Activated CD4-positive, alpha-beta T cell treated with anti-CD3 and anti-CD28 coated beads, Interleukin-2, Interleukin-6, amounts not matched to agents 100 ng/mL and 50 ng/mL, durations not matched to agents 16 hours and 8 hours (primary cell): Measurements from ENCODE around the gene METTL25.

ENCODE experiments used
- DNase-seq: peaks from one replicate; pipeline ENCODE4 v3.0.0-alpha.2; 2020

The METTL25 gene

DNA sequence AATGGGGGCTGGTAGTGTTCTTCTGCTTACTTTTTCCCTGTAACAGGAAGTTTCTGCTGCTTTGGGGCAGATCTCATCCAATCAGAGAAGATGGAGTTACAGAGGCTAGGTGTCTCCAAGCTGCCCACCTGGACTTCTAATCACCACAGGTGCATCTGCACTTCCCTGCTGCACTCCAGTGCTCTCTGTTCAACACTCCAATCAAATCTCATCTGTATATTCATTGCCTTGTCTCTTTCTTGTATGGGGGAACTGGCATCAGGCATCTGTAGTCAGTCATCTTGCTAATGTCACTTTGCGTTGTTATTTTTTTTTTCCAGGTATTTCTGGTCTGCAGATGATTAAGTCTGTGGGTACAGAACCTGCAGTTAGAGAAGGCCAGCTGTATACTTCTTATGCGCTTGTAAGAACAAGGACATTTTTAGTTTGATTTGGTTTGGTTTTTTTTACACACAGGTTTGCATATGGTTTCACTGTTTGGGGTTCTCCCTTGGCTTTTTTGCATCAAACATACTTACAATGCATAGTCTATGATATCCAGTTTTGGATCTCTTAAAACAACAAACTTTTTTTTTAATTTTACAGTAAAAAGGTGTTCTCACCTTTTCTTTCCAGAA lies 116.0 kb downstream of the METTL25 start:
- DNase-seq: no peak

GRCh38 chr12:82474798-82475184 lies 116.5 kb downstream of the METTL25 start:
- DNase-seq: no peak

- DNase-seq: no peak
These were observed 116.9 kb downstream of the METTL25 start for GRCh38 chr12:82475211-82475610.

DNA sequence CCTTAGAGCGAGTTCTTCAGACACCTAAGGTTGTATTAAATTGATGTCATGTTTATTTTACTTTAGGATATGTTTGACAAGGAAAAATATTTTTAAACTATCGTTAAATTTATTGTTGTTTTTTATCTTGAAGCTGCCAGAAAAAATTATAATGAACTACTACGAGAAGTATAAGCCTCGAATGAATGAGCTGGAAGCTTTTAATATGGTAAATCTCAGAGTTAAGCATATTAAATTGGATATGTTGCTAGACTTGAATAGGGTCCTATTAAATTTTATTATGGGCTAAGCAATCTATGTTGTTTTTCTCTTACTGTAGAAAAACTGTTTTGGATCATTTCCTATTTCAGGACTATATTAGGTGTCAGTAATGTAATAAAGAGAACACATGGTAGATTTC lies 118.2 kb downstream of the METTL25 start:
- no peak for DNase-seq

DNA sequence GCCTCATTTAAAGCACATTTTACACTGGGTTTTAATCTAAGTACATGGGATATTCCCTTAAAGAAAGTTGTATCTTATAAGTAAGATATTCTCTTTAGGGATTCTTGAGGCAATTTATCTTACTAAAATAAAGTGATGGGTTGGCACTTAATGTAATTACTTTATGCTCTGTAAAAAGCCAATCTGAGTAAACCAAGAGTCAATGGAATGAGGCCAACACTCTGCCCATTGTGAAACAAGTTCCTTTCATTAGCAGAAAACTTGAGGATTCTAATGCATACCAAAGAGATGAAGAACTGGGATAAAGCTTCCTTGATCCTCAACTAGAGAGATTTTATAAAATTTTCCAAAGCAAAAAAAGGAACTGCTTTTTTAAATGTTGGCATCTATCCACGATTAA lies 121.2 kb downstream of the METTL25 start:
- DNase-seq: no peak

DNA sequence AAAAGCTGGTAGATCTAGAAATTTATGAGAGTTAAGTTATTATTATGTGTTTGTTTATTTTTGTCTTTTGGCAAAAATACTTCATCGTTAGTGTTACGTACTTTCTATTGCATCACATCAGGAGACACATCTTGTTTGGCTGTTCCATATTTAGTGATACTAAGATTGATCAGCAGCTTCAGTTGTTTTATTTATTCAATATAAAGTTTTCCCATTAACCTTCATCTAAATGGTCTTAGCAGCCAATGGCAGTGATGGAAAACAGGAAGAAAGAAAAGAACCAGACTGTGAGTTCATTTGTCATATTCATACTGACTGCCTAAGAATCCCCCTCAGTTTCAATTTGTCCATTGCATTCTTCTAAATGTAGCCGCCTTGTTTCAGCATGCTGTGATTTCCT lies 122.3 kb downstream of the METTL25 start:
- DNase-seq: no peak

GRCh38 chr12:82481954-82482353 lies 123.6 kb downstream of the METTL25 start:
- peak; percentile 2 for DNase-seq

GRCh38 chr12:82486524-82487235 lies 128.4 kb downstream of the METTL25 start:
- no peak for DNase-seq

DNA sequence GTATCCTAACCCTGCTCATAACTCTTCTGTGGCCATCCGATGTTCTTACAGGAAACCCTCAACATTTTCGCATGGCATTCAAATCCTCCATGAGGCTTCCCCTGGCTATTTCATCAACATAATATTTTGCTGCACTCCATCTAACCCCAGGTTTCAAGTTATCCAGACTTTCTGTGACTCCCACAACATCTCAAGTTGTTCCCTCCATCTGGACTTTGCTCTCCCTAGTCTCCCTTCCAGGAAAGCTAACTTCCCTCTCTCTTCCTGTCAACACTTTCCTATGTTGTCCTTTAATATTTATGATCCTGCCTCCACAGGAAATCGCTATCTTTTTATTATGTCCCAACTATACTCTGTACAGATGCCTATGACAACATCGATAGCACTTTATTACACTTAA lies 146.1 kb downstream of the METTL25 start:
- DNase-seq: no peak

GRCh38 chr12:82505150-82505549 lies 146.8 kb downstream of the METTL25 start:
- no peak for DNase-seq

GRCh38 chr12:82507686-82508085 lies 149.4 kb downstream of the METTL25 start:
- DNase-seq: no peak

GRCh38 chr12:82510386-82510785 lies 152.1 kb downstream of the METTL25 start:
- no peak for DNase-seq

- no peak for DNase-seq
These were observed 156.6 kb downstream of the METTL25 start for GRCh38 chr12:82514880-82515279.

DNA sequence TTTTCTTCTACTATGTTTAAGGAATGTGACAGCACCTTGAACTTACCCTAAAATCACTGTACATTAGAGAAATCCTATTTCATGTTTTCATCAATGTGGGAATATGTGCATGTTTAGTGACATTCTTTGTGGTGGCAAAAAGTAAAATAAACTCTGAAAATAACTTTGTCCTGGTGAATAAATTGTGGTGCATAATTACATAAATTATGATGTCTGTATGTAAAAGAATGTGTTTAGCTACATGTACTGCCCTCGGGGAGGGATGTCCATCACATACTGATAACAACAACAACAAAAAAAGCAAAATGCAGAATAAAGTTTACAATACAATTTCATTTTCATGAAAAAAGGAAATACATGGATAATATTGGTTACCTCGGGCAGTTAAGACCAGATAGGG lies 157.3 kb downstream of the METTL25 start:
- no peak for DNase-seq

GRCh38 chr12:82517027-82517426 lies 158.7 kb downstream of the METTL25 start:
- DNase-seq: peak; percentile 15

DNA sequence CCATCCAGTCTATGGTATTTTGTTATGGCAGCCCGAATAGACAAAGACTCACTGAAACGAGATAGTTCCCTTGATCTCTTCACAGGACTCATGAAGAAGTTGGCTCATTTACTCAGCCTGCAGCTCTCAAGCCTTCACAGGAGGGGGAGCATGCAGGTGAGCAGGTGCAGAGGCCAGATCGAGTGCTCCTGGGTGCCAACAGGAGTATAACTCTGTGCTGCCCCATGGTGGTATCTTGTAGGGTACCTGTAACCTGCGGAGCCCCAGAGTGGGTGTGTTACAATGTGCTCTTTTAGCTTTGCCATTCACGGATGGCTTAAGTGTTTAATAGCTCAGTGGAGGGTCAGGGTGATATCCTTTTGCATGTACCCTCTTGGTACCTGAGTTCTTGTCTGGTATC lies 159.5 kb downstream of the METTL25 start:
- DNase-seq: no peak

GRCh38 chr12:82519510-82519909 lies 161.2 kb downstream of the METTL25 start:
- no peak for DNase-seq

DNA sequence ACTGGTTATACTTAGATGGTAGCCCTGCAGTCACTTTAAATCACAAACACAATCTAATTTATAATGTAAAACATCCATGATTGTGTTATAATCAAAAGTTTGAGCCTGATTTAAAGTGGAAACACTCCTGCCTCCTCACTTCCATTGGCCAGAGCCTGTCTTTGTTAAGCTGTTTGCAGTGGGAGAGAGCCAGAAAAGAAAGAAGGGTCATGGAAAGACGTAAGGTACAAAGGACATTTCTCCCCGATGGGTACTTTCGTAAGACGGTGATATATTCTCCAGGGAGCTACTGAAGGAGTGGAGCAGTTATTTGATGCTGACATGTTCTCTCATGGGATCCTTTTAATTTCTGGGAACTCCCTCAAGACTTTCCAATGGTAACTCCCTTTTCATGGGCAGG lies 164.0 kb downstream of the METTL25 start:
- no peak for DNase-seq

DNA sequence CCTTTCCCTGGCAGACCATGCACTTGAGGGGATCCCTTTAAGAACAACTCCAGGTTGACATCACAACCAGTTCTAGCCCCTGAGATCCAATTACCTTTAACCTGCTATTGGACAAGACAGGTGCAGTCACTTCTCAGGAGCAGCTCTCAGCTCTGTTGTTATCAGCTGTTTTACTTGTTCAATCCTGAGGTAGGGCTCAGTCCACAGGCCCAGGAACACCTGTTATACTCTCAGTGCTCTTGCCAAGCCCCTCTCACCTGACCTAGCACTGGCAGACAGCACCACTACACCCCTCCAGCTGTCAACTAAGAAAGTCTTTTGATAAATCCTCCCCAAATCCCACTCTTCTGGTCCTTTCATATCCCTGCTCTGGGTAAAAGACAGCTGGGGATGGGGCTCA lies 164.4 kb downstream of the METTL25 start:
- no peak for DNase-seq

GRCh38 chr12:82523996-82524395 lies 165.7 kb downstream of the METTL25 start:
- DNase-seq: no peak

- DNase-seq: no peak
These were observed 166.3 kb downstream of the METTL25 start for GRCh38 chr12:82524641-82525040.

- no peak for DNase-seq
These were observed 167.3 kb downstream of the METTL25 start for GRCh38 chr12:82525616-82526015.

DNA sequence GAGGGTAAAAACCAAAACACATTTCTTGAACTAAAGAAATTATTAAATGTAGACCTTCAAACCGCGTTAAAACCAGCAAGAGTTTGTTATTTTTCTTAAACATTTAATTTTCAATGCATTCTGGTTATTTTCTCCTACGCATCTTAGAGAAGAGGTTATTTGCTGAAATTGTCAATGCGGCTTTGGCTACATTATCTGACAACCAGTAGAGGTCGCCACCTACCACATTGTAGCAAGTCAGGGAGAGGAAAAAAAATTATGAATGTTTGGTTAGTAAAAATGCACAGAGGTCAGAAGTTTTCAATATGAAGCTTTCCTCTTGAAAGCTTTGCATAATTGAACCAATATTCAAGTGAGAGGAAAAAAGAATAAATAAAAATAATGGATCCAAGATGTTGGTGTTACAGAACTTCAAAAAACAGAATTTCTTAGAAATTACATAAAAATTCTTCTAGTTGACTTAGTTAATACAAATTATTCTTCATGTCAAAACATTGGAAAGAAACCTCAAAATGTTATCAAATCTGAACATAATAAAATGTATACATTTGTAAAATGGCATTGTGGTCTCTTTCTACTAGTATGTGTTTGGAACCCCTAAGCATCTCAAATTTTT lies 168.9 kb downstream of the METTL25 start:
- peak; percentile 50 for DNase-seq
